ENCODE data around the gene TMEM208. TPM values are rescaled to one million over a fixed set of nuclear protein-coding genes. Genes with fewer than 3 reads are reported as not detected.

The TMEM208 gene
- total and polyA plus RNA-seq, 2 of the 13 experiments (the other 11 are each of a cell fraction or from before 2014, with no cell fraction given): 58.8 to 72.9 TPM

DNA sequence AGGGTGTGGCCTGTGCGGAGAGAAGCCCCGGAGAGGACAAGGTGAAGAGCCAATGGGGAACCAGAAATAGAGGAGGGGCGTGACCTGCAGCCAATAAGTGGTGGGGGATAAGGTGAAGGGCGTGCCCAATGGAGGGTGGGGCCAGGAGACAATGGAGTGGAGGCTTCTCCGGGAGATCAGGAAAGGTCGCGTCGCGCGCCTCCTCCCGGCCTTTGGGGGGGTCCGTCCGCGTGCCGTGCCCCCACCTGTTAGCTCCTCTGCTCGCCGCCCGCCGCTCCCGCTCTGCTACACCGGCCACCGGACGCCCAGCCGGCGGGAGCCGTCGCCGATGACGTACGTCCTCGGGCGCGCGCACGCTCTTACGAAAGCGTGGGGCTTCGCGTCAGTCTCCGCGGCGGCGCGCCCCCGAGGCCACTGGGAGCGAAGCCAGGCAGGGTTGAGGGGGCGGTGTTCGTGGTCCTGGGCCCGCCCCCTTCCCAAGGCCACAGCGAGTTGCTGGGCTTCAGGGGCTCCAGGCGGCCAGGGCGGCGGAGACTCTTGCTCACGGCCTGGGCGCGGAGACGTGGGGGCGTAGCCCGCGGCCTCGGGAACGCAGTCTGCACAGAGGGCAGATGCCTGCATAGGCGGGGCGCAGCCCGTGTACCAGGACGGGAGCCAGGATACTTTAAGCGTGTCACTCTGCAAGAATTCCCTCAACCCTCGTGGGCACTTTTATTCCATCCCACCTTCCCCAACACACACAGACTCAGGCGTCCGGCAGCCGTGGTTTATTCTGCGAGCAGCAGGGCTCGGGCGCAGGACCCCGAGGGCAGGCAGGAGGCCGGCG is 43.1 kb upstream of the TMEM208 start, which contains the start of gene MATCAP1 (continued):
- TF ChIP-seq ZNF777 (CRISPR knock-in tag; IDR thresholded peaks at IDR 0.05): peak; percentile 90; the same call in 1 of the 2 replicates
- no peak for TF ChIP-seq ZNF354B (CRISPR knock-in tag; IDR thresholded peaks at IDR 0.05)
- TF ChIP-seq, protein P1, sequence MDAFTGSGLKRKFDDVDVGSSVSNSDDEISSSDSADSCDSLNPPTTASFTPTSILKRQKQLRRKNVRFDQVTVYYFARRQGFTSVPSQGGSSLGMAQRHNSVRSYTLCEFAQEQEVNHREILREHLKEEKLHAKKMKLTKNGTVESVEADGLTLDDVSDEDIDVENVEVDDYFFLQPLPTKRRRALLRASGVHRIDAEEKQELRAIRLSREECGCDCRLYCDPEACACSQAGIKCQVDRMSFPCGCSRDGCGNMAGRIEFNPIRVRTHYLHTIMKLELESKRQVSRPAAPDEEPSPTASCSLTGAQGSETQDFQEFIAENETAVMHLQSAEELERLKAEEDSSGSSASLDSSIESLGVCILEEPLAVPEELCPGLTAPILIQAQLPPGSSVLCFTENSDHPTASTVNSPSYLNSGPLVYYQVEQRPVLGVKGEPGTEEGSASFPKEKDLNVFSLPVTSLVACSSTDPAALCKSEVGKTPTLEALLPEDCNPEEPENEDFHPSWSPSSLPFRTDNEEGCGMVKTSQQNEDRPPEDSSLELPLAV (CRISPR knock-in tag; conservative IDR thresholded peaks at IDR 0.05; ENCODE audit: low read depth): no peak
- peak; percentile 91 for TF ChIP-seq KDM3A (CRISPR knock-in tag; IDR thresholded peaks at IDR 0.05; ENCODE audit: low read depth)
- peak; percentile 77; the same call in 1 of the 2 replicates for TF ChIP-seq ZSCAN25 (CRISPR knock-in tag; IDR thresholded peaks at IDR 0.05)
- TF ChIP-seq HES4 (CRISPR knock-in tag; IDR thresholded peaks at IDR 0.05; ENCODE audit: borderline replicate concordance): peak; percentile 43; the same call in 1 of the 2 replicates
- TF ChIP-seq, protein P2, sequence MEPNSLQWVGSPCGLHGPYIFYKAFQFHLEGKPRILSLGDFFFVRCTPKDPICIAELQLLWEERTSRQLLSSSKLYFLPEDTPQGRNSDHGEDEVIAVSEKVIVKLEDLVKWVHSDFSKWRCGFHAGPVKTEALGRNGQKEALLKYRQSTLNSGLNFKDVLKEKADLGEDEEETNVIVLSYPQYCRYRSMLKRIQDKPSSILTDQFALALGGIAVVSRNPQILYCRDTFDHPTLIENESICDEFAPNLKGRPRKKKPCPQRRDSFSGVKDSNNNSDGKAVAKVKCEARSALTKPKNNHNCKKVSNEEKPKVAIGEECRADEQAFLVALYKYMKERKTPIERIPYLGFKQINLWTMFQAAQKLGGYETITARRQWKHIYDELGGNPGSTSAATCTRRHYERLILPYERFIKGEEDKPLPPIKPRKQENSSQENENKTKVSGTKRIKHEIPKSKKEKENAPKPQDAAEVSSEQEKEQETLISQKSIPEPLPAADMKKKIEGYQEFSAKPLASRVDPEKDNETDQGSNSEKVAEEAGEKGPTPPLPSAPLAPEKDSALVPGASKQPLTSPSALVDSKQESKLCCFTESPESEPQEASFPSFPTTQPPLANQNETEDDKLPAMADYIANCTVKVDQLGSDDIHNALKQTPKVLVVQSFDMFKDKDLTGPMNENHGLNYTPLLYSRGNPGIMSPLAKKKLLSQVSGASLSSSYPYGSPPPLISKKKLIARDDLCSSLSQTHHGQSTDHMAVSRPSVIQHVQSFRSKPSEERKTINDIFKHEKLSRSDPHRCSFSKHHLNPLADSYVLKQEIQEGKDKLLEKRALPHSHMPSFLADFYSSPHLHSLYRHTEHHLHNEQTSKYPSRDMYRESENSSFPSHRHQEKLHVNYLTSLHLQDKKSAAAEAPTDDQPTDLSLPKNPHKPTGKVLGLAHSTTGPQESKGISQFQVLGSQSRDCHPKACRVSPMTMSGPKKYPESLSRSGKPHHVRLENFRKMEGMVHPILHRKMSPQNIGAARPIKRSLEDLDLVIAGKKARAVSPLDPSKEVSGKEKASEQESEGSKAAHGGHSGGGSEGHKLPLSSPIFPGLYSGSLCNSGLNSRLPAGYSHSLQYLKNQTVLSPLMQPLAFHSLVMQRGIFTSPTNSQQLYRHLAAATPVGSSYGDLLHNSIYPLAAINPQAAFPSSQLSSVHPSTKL (CRISPR knock-in tag; IDR thresholded peaks at IDR 0.05): no peak; the same call in none of the 2 replicates
- no peak for TF ChIP-seq RORA (CRISPR knock-in tag; IDR thresholded peaks at IDR 0.05)
- 0 out of 2 replicates have a peak, but pooled peaks have one; percentile 76 for TF ChIP-seq ZBTB3 (CRISPR knock-in tag; IDR thresholded peaks at IDR 0.05; ENCODE audit: borderline replicate concordance, low read depth)
- TF ChIP-seq, protein P3, sequence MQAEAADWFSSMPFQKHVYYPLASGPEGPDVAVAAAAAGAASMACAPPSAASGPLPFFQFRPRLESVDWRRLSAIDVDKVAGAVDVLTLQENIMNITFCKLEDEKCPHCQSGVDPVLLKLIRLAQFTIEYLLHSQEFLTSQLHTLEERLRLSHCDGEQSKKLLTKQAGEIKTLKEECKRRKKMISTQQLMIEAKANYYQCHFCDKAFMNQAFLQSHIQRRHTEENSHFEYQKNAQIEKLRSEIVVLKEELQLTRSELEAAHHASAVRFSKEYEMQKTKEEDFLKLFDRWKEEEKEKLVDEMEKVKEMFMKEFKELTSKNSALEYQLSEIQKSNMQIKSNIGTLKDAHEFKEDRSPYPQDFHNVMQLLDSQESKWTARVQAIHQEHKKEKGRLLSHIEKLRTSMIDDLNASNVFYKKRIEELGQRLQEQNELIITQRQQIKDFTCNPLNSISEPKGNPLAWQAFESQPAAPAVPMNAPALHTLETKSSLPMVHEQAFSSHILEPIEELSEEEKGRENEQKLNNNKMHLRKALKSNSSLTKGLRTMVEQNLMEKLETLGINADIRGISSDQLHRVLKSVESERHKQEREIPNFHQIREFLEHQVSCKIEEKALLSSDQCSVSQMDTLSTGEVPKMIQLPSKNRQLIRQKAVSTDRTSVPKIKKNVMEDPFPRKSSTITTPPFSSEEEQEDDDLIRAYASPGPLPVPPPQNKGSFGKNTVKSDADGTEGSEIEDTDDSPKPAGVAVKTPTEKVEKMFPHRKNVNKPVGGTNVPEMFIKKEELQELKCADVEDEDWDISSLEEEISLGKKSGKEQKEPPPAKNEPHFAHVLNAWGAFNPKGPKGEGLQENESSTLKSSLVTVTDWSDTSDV (CRISPR knock-in tag; IDR thresholded peaks at IDR 0.05): 0 out of 2 replicates have a peak, but pooled peaks have one; percentile 61
- no peak; the same call in 1 of the 2 replicates for TF ChIP-seq ZNF83 (CRISPR knock-in tag; IDR thresholded peaks at IDR 0.05; ENCODE audit: borderline replicate concordance)
- peak; percentile 98 for TF ChIP-seq SP2 (CRISPR knock-in tag; IDR thresholded peaks at IDR 0.05)
- TF ChIP-seq FIP1L1 (IDR thresholded peaks at IDR 0.05; ENCODE audit: borderline replicate concordance, insufficient read depth, low read depth, low read length): no peak
- no peak; the same call in 1 of the 2 replicates for TF ChIP-seq ZBTB7A (CRISPR knock-in tag; IDR thresholded peaks at IDR 0.05)
- 0 out of 2 replicates have a peak, but pooled peaks have one; percentile 63 for TF ChIP-seq MED1 (CRISPR knock-in tag; IDR thresholded peaks at IDR 0.05)
- peak; percentile 88 for TF ChIP-seq ZNF501 (CRISPR knock-in tag; IDR thresholded peaks at IDR 0.05)
- no peak for TF ChIP-seq TCF7 (IDR thresholded peaks at IDR 0.05; ENCODE audit: low read depth)
- TF ChIP-seq CHCHD3 (CRISPR knock-in tag; IDR thresholded peaks at IDR 0.05): peak; percentile 85
- TF ChIP-seq, protein P4, sequence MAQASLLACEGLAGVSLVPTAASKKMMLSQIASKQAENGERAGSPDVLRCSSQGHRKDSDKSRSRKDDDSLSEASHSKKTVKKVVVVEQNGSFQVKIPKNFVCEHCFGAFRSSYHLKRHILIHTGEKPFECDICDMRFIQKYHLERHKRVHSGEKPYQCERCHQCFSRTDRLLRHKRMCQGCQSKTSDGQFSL (CRISPR knock-in tag; IDR thresholded peaks at IDR 0.05): peak; percentile 84
- no peak for TF ChIP-seq RAD51 (IDR thresholded peaks at IDR 0.05; ENCODE audit: borderline replicate concordance)

Data from HepG2 (cell line).